SK-N-SH (cell line): ENCODE results near the gene MEF2C. TPM values are rescaled to one million over a fixed set of nuclear protein-coding genes. Genes with fewer than 3 reads are reported as not detected.
A peak's percentile ranks its signal among the peaks of the same experiment; 100 is the strongest.

Experiments
- CTCF ChIA-PET: fragments of 300-600, 350-600 bp; formaldehyde crosslinking; extraction: SDS; loops from one replicate; lab custom pipeline; 2021; lab: Yijun Ruan, JAX
- POLR2A ChIA-PET: fragments of 350-600 bp; sonication (Branson Sonifier 250); formaldehyde crosslinking; extraction: SDS; loops from one replicate; lab custom pipeline; 2020; ENCODE audit warnings: antibody characterized with exemption, inconsistent platforms; lab: Yijun Ruan, JAX
- DNase-seq: peaks from one replicate; pipeline ENCODE4 v3.0.0; 2012
- H2AFZ ChIP-seq: fragments of 200-600 bp; sonication (generic); 2 replicates; pipeline ENCODE4 v1.8.1; 2016; ENCODE audit warnings: antibody characterized with exemption, mild to moderate bottlenecking, low read depth
- H3F3A ChIP-seq: fragments of 200-600 bp; sonication (generic); replicated peaks from 2 replicates; pipeline ENCODE3; 2016; ENCODE audit warnings: antibody characterized with exemption, mild to moderate bottlenecking; ENCODE audit not compliant: insufficient read depth
- H3K27ac ChIP-seq, 2 experiments: fragments of 200-500 bp in 1 of 2; fragments of 200-600 bp in 1 of 2; sonication (Bioruptor generic) in 1 of 2; sonication (generic), shearing (Covaris generic) in 1 of 2; 2 replicates each; pipeline versions ENCODE4 v1.5.1 to v1.6.1; 2014 to 2016; ENCODE audit warnings: low read depth in 2 of 2, inconsistent platforms in 1 of 2, low read length in 1 of 2, mild to moderate bottlenecking in 1 of 2, mixed read lengths in 1 of 2
- H3K27me3 ChIP-seq: fragments of 200-600 bp; sonication (generic), shearing (Covaris generic); 2 replicates; pipeline ENCODE4 v1.6.1; 2016; ENCODE audit warnings: mixed run types; ENCODE audit not compliant: insufficient read depth
- H3K36me3 ChIP-seq, 2 experiments: fragments of 200-500 bp in 1 of 2; fragments of 200-600 bp in 1 of 2; sonication (Bioruptor generic) in 1 of 2; sonication (generic) in 1 of 2; replicated peaks in 1 of 2; 2 replicates each; pipeline versions ENCODE3 to v1.5.1; 2014 to 2016; ENCODE audit warnings: low read length in 1 of 2, mild to moderate bottlenecking in 1 of 2; ENCODE audit not compliant: insufficient read depth in 2 of 2, control insufficient read depth in 1 of 2
- H3K4me1 ChIP-seq, 2 experiments: fragments of 200-500 bp in 1 of 2; fragments of 200-600 bp in 1 of 2; sonication (Bioruptor generic) in 1 of 2; sonication (generic), shearing (Covaris generic) in 1 of 2; 2 replicates each; pipeline versions ENCODE4 v1.5.1 to v1.6.1; 2014 to 2016; ENCODE audit warnings: low read depth in 1 of 2, low read length in 1 of 2, mixed run types in 1 of 2; ENCODE audit not compliant: insufficient read depth in 2 of 2, control insufficient read depth in 1 of 2
- H3K4me2 ChIP-seq: fragments of 200-600 bp; sonication (generic), shearing (Covaris generic); 2 replicates; pipeline ENCODE4 v1.6.1; 2017; ENCODE audit warnings: mixed run types
- H3K4me3 ChIP-seq, 2 experiments: fragments of 200-500 bp in 1 of 2; fragments of 200-600 bp in 1 of 2; sonication (Bioruptor generic) in 1 of 2; sonication (generic), shearing (Covaris generic) in 1 of 2; 2 replicates each; pipeline versions ENCODE4 v1.5.1 to v1.8.1; 2014 to 2016; ENCODE audit warnings: low read depth in 2 of 2, inconsistent platforms in 1 of 2, low read length in 1 of 2, mild to moderate bottlenecking in 1 of 2, mixed read lengths in 1 of 2, moderate library complexity in 1 of 2
- H3K79me2 ChIP-seq: fragments of 200-600 bp; sonication (generic); 2 replicates; pipeline ENCODE4 v1.8.1; 2017; ENCODE audit warnings: mild to moderate bottlenecking; ENCODE audit not compliant: insufficient read depth
- H3K9ac ChIP-seq: fragments of 200-600 bp; sonication (generic); 2 replicates; pipeline ENCODE4 v1.6.1; 2017; ENCODE audit warnings: mixed run types
- H3K9me2 ChIP-seq: fragments of 200-600 bp; sonication (generic); 2 replicates; pipeline ENCODE4 v1.6.1; 2017; ENCODE audit warnings: mixed run types
- H3K9me3 ChIP-seq: fragments of 200-600 bp; sonication (generic); 2 replicates; pipeline ENCODE4 v1.6.1; 2017; ENCODE audit warnings: mixed run types, mild to moderate bottlenecking, moderate library complexity
- H4K20me1 ChIP-seq: fragments of 200-600 bp; sonication (generic); 2 replicates; pipeline ENCODE4 v1.6.1; 2017; ENCODE audit warnings: mild to moderate bottlenecking, mixed run types; ENCODE audit not compliant: insufficient read depth
- CHD2 ChIP-seq: fragments of 150-350 bp; IDR thresholded peaks from 2 replicates; pipeline ENCODE4 v1.6.1; 2018; ENCODE audit warnings: low read length; ENCODE audit not compliant: partially characterized antibody
- EZH2phosphoT487 ChIP-seq: fragments of 200-600 bp; sonication (generic); IDR thresholded peaks from 2 replicates; pipeline ENCODE4 v1.6.1; 2017; ENCODE audit warnings: low read depth, mixed run types, mild to moderate bottlenecking, antibody characterized with exemption, moderate library complexity, borderline replicate concordance
- GABPA ChIP-seq: IDR thresholded peaks from 2 replicates; pipeline ENCODE4 v1.4.0; 2012; ENCODE audit warnings: low read depth, mild to moderate bottlenecking
- RXRA ChIP-seq: IDR thresholded peaks from 2 replicates; pipeline ENCODE4 v1.4.0; 2012; ENCODE audit warnings: low read depth, mild to moderate bottlenecking, borderline replicate concordance
- TCF12 ChIP-seq: IDR thresholded peaks from 2 replicates; pipeline ENCODE4 v1.4.0; 2012
- WGBS: methylation state at CpG from one replicate; pipeline ENCODE4 v1.1.6; 2017; ENCODE audit warnings: low lambda C conversion rate; 5-methylcytosine and 5-hydroxymethylcytosine counted together
- polyA plus RNA-seq, 3 experiments: library from polyadenylated mRNA; depleted of rRNA; stranded (reverse); fragments of >200 nt; gene quantifications; 2 replicates each; pipeline ENCODE4 v1.2.3, GENCODE V29; 2012
- TF ChIP-seq, protein P1 (sequence below): fragments of 150-350 bp; IDR thresholded peaks from 2 replicates; pipeline ENCODE4 v1.6.1; 2017; ENCODE audit warnings: antibody characterized with exemption, low read length, low read depth, borderline replicate concordance
- TF ChIP-seq, protein P2 (sequence below): IDR thresholded peaks from 2 replicates; pipeline ENCODE4 v1.6.1; 2012; ENCODE audit warnings: mild to moderate bottlenecking, low read depth, low read length, moderate library complexity
- TF ChIP-seq, protein P3 (sequence below): IDR thresholded peaks from 2 replicates; pipeline ENCODE4 v1.4.0; 2012; ENCODE audit warnings: low read depth, borderline replicate concordance

MEF2C gene
- polyA plus RNA-seq, 1 of the 3 experiments (the other 2 are of a cell fraction): 1.2 TPM

DNA sequence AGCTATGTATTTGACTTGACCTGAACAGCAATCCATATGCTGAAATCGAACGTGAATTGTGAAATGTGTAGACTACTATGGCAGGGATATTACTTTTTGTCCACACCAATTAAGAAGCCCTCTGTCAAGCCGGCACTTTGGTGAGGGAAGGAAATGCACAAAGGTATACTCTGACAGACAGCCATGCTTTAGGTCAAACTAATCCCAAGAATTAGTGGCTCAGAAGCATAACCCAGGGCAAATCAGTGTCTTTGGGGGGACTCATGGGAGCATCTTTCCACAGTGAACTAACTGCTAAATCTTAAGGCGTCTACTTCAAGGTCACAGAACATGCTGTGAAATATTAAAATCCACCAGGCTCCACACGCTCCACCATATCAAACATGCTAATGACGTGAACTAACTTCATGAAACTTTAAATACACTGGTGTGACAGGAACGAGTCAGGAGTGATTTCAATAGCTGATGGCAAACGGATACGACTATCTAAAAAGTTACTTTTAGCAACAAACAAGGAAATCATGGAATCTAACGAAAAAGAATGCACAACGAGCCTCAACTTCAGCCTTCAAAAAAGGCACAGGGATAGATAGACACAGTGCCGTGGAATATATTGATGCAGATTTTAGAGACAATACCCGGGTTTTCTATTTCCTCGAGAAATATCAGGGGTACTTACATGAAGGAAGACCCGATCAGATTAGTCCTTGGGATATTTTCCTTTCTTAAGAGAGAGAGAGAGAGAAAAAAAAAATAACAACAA, 527 bp downstream of the MEF2C start:
- Histone ChIP-seq H3K27ac (peak overlapping the region; percentile 72 to 73; a peak in 3 of 4 replicates), H2AFZ (peak overlapping the region; percentile 88), H3K9me2 (no peaks in the 10 kb centered on the region), H3K4me3 (peak overlapping the region; percentile 54 to 93), H3K9me3 (no peaks in the 10 kb centered on the region), H3K4me1 (no peaks in the 10 kb centered on the region; a peak in 2 of 4 replicates), H3K9ac (peak overlapping the region; percentile 77; the same call in 1 of the 2 replicates), H3K36me3 (no peaks in the 10 kb centered on the region), H3K79me2 (no peaks in the 10 kb centered on the region), H3F3A (peaks cover 10% of the 10 kb centered on the region), H3K27me3 (no peaks in the 10 kb centered on the region), H4K20me1 (no peaks in the 10 kb centered on the region), H3K4me2 (peak overlapping the region; percentile 69)
- CTCF ChIA-PET: interaction anchor here (0.7 kb wide), 1 partner anchor 1415 kb away, joined by 3 read pairs; no protein-coding TSS in a partner anchor
- no peak for TF ChIP-seq TCF12
- TF ChIP-seq, protein P1, sequence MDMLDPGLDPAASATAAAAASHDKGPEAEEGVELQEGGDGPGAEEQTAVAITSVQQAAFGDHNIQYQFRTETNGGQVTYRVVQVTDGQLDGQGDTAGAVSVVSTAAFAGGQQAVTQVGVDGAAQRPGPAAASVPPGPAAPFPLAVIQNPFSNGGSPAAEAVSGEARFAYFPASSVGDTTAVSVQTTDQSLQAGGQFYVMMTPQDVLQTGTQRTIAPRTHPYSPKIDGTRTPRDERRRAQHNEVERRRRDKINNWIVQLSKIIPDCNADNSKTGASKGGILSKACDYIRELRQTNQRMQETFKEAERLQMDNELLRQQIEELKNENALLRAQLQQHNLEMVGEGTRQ: no peak
- TF ChIP-seq, protein P2, sequence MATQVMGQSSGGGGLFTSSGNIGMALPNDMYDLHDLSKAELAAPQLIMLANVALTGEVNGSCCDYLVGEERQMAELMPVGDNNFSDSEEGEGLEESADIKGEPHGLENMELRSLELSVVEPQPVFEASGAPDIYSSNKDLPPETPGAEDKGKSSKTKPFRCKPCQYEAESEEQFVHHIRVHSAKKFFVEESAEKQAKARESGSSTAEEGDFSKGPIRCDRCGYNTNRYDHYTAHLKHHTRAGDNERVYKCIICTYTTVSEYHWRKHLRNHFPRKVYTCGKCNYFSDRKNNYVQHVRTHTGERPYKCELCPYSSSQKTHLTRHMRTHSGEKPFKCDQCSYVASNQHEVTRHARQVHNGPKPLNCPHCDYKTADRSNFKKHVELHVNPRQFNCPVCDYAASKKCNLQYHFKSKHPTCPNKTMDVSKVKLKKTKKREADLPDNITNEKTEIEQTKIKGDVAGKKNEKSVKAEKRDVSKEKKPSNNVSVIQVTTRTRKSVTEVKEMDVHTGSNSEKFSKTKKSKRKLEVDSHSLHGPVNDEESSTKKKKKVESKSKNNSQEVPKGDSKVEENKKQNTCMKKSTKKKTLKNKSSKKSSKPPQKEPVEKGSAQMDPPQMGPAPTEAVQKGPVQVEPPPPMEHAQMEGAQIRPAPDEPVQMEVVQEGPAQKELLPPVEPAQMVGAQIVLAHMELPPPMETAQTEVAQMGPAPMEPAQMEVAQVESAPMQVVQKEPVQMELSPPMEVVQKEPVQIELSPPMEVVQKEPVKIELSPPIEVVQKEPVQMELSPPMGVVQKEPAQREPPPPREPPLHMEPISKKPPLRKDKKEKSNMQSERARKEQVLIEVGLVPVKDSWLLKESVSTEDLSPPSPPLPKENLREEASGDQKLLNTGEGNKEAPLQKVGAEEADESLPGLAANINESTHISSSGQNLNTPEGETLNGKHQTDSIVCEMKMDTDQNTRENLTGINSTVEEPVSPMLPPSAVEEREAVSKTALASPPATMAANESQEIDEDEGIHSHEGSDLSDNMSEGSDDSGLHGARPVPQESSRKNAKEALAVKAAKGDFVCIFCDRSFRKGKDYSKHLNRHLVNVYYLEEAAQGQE: no peak
- TF ChIP-seq EZH2phosphoT487: no peak
- no peak for TF ChIP-seq RXRA
- TF ChIP-seq, protein P3, sequence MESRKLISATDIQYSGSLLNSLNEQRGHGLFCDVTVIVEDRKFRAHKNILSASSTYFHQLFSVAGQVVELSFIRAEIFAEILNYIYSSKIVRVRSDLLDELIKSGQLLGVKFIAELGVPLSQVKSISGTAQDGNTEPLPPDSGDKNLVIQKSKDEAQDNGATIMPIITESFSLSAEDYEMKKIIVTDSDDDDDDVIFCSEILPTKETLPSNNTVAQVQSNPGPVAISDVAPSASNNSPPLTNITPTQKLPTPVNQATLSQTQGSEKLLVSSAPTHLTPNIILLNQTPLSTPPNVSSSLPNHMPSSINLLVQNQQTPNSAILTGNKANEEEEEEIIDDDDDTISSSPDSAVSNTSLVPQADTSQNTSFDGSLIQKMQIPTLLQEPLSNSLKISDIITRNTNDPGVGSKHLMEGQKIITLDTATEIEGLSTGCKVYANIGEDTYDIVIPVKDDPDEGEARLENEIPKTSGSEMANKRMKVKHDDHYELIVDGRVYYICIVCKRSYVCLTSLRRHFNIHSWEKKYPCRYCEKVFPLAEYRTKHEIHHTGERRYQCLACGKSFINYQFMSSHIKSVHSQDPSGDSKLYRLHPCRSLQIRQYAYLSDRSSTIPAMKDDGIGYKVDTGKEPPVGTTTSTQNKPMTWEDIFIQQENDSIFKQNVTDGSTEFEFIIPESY: no peak
- no peak for TF ChIP-seq CHD2
- TF ChIP-seq GABPA: no peak
- POLR2A ChIA-PET: interaction anchor here (0.7 kb wide), 1 partner anchor 1288 kb away, joined by 4 read pairs; no protein-coding TSS in a partner anchor
- 20% methylated on average over 15 of the region's 15 CpGs for WGBS
- no peak for DNase-seq
